ENCODE data around the gene PADI3.
"Not testable (repeated sequence)": the region's sequence is repeated elsewhere in the genome, so short reads cannot be mapped to it uniquely, and the experiment has no call there.

PADI3 gene

GRCh38 chr1:17241011-17241779, 7.7 kb upstream of the PADI3 start:
- not testable (repeated sequence) for H3K27me3 Mint-ChIP-seq (ENCODE audit: low read depth); H3K4me3 Mint-ChIP-seq; H3K9me3 Mint-ChIP-seq; H3K36me3 Mint-ChIP-seq (ENCODE audit: low read depth); DNase-seq (ENCODE audit: low spot score); H3K27ac Mint-ChIP-seq; H3K4me1 Mint-ChIP-seq (ENCODE audit: low read depth)

GRCh38 chr1:17241780-17242074, 7.2 kb upstream of the PADI3 start:
- H3K4me3 Mint-ChIP-seq; H3K27ac Mint-ChIP-seq; H3K36me3 Mint-ChIP-seq (ENCODE audit: low read depth); H3K27me3 Mint-ChIP-seq (ENCODE audit: low read depth); H3K9me3 Mint-ChIP-seq; H3K4me1 Mint-ChIP-seq (ENCODE audit: low read depth); DNase-seq (ENCODE audit: low spot score): not testable (repeated sequence)

GRCh38 chr1:17243274-17243673, 5.6 kb upstream of the PADI3 start:
- no peak overlapping the region for H3K4me3 Mint-ChIP-seq
- no peaks in the 10 kb centered on the region for H3K36me3 Mint-ChIP-seq (ENCODE audit: low read depth)
- H3K27me3 Mint-ChIP-seq (ENCODE audit: low read depth), result no peaks in the 10 kb centered on the region
- H3K4me1 Mint-ChIP-seq (ENCODE audit: low read depth), result no peaks in the 10 kb centered on the region
- no peaks in the 10 kb centered on the region for H3K9me3 Mint-ChIP-seq
- H3K27ac Mint-ChIP-seq, result no peak overlapping the region
- DNase-seq (ENCODE audit: low spot score), result no peak

- no peaks in the 10 kb centered on the region for H3K9me3 Mint-ChIP-seq
- DNase-seq (ENCODE audit: low spot score), result no peak
- H3K27ac Mint-ChIP-seq, result no peak overlapping the region
- H3K4me3 Mint-ChIP-seq, result no peak overlapping the region
- H3K4me1 Mint-ChIP-seq (ENCODE audit: low read depth), result no peaks in the 10 kb centered on the region
- H3K27me3 Mint-ChIP-seq (ENCODE audit: low read depth), result no peaks in the 10 kb centered on the region
- no peaks in the 10 kb centered on the region for H3K36me3 Mint-ChIP-seq (ENCODE audit: low read depth)
Observed at GRCh38 chr1:17244821-17245740, 3.8 kb upstream of the PADI3 start.

- no peaks in the 10 kb centered on the region for H3K27me3 Mint-ChIP-seq (ENCODE audit: low read depth)
- H3K9me3 Mint-ChIP-seq, result no peaks in the 10 kb centered on the region
- no peaks in the 10 kb centered on the region for H3K36me3 Mint-ChIP-seq (ENCODE audit: low read depth)
- no peak overlapping the region for H3K27ac Mint-ChIP-seq
- no peak for DNase-seq (ENCODE audit: low spot score)
- H3K4me3 Mint-ChIP-seq, result no peak overlapping the region
- no peaks in the 10 kb centered on the region for H3K4me1 Mint-ChIP-seq (ENCODE audit: low read depth)
Observed at GRCh38 chr1:17245816-17246325, 3.0 kb upstream of the PADI3 start.

- DNase-seq (ENCODE audit: low spot score), result no peak
- Mint-ChIP-seq H3K27me3 (ENCODE audit: low read depth) (peaks cover 2% of the 10 kb centered on the region), H3K4me1 (ENCODE audit: low read depth) (no peaks in the 10 kb centered on the region)
Observed at GRCh38 chr1:17246971-17247370, 1.9 kb upstream of the PADI3 start.

GRCh38 chr1:17250601-17251000, 1.7 kb downstream of the PADI3 start:
- no peak overlapping the region for H3K27ac Mint-ChIP-seq
- H3K4me3 Mint-ChIP-seq, result no peak overlapping the region
- no peaks in the 10 kb centered on the region for H3K4me1 Mint-ChIP-seq (ENCODE audit: low read depth)
- H3K36me3 Mint-ChIP-seq (ENCODE audit: low read depth), result no peaks in the 10 kb centered on the region
- no peak for DNase-seq (ENCODE audit: low spot score)
- H3K9me3 Mint-ChIP-seq, result no peaks in the 10 kb centered on the region
- H3K27me3 Mint-ChIP-seq (ENCODE audit: low read depth), result peaks cover 2% of the 10 kb centered on the region

More at GRCh38 chr1:17246971-17247370, 1.9 kb upstream of the PADI3 start:
- H3K27ac Mint-ChIP-seq, result no peak overlapping the region
- no peak overlapping the region for H3K4me3 Mint-ChIP-seq
- no peaks in the 10 kb centered on the region for H3K36me3 Mint-ChIP-seq (ENCODE audit: low read depth)
- no peaks in the 10 kb centered on the region for H3K9me3 Mint-ChIP-seq

GRCh38 chr1:17251246-17251645, 2.3 kb downstream of the PADI3 start:
- Mint-ChIP-seq H3K27ac (no peak overlapping the region), H3K27me3 (ENCODE audit: low read depth) (peaks cover 2% of the 10 kb centered on the region), H3K36me3 (ENCODE audit: low read depth) (no peaks in the 10 kb centered on the region), H3K4me1 (ENCODE audit: low read depth) (no peaks in the 10 kb centered on the region), H3K9me3 (no peaks in the 10 kb centered on the region), H3K4me3 (no peak overlapping the region)
- DNase-seq (ENCODE audit: low spot score), result no peak

- Mint-ChIP-seq H3K4me3 (no peak overlapping the region), H3K4me1 (ENCODE audit: low read depth) (no peaks in the 10 kb centered on the region), H3K27me3 (ENCODE audit: low read depth) (peaks cover 2% of the 10 kb centered on the region), H3K9me3 (no peaks in the 10 kb centered on the region), H3K27ac (no peak overlapping the region), H3K36me3 (ENCODE audit: low read depth) (no peaks in the 10 kb centered on the region)
- no peak for DNase-seq (ENCODE audit: low spot score)
Observed at GRCh38 chr1:17251701-17252376, 2.9 kb downstream of the PADI3 start.

GRCh38 chr1:17255336-17255735, 6.4 kb downstream of the PADI3 start:
- Mint-ChIP-seq H3K4me1 (ENCODE audit: low read depth) (no peaks in the 10 kb centered on the region), H3K36me3 (ENCODE audit: low read depth) (no peaks in the 10 kb centered on the region), H3K9me3 (no peaks in the 10 kb centered on the region), H3K4me3 (no peak overlapping the region), H3K27ac (no peak overlapping the region), H3K27me3 (ENCODE audit: low read depth) (peaks cover 2% of the 10 kb centered on the region)
- DNase-seq (ENCODE audit: low spot score), result no peak

GRCh38 chr1:17258116-17258757, 9.3 kb downstream of the PADI3 start:
- H3K9me3 Mint-ChIP-seq, result no peaks in the 10 kb centered on the region
- H3K27ac Mint-ChIP-seq, result no peak overlapping the region
- H3K4me1 Mint-ChIP-seq (ENCODE audit: low read depth), result no peaks in the 10 kb centered on the region
- H3K4me3 Mint-ChIP-seq, result no peak overlapping the region
- DNase-seq (ENCODE audit: low spot score), result no peak
- peaks cover 4% of the 10 kb centered on the region for H3K27me3 Mint-ChIP-seq (ENCODE audit: low read depth)
- no peaks in the 10 kb centered on the region for H3K36me3 Mint-ChIP-seq (ENCODE audit: low read depth)

GRCh38 chr1:17258758-17259130, 9.8 kb downstream of the PADI3 start:
- H3K4me1 Mint-ChIP-seq (ENCODE audit: low read depth), result no peaks in the 10 kb centered on the region
- H3K4me3 Mint-ChIP-seq, result no peak overlapping the region
- no peaks in the 10 kb centered on the region for H3K9me3 Mint-ChIP-seq
- H3K27me3 Mint-ChIP-seq (ENCODE audit: low read depth), result peaks cover 4% of the 10 kb centered on the region
- no peak for DNase-seq (ENCODE audit: low spot score)
- no peaks in the 10 kb centered on the region for H3K36me3 Mint-ChIP-seq (ENCODE audit: low read depth)
- no peak overlapping the region for H3K27ac Mint-ChIP-seq

GRCh38 chr1:17259233-17259873, 10.5 kb downstream of the PADI3 start:
- Mint-ChIP-seq H3K9me3 (no peaks in the 10 kb centered on the region), H3K4me1 (ENCODE audit: low read depth) (no peaks in the 10 kb centered on the region), H3K4me3 (no peak overlapping the region), H3K36me3 (ENCODE audit: low read depth) (no peaks in the 10 kb centered on the region), H3K27me3 (ENCODE audit: low read depth) (peaks cover 4% of the 10 kb centered on the region), H3K27ac (no peak overlapping the region)
- no peak for DNase-seq (ENCODE audit: low spot score)

All from T-helper 2 cell treated with Interferon-gamma antibody and Interleukin-4, amounts not matched to agents 5 μg/mL and 100 μg/mL, for 36 hours (primary cell).